GM19351 (cell line): Measurements from ENCODE around the gene USP35.
"Not testable (repeated sequence)": the region's sequence is repeated elsewhere in the genome, so short reads cannot be mapped to it uniquely, and the experiment has no call there.

Experiments
- ATAC-seq: cut with Tn5 transposase; IDR thresholded peaks from one replicate; pipeline ENCODE4 v1.9.1; 2021; ENCODE audit warnings: mild to moderate bottlenecking, moderate library complexity; ENCODE audit not compliant: unreplicated experiment

USP35 gene

GRCh38 chr11:78228467-78228866 is 39.7 kb downstream of the USP35 start:
- ATAC-seq: peak; percentile 56

- no peak for ATAC-seq
Observed at GRCh38 chr11:78229106-78229505, 40.4 kb downstream of the USP35 start.

GRCh38 chr11:78230161-78230877 is 41.6 kb downstream of the USP35 start:
- ATAC-seq: no peak

GRCh38 chr11:78231962-78232501 is 43.3 kb downstream of the USP35 start:
- ATAC-seq: no peak

GRCh38 chr11:78233046-78233445 is 44.3 kb downstream of the USP35 start:
- ATAC-seq: not testable (repeated sequence)

GRCh38 chr11:78234006-78234405 is 45.3 kb downstream of the USP35 start:
- ATAC-seq: no peak

- no peak for ATAC-seq
Observed at GRCh38 chr11:78237293-78238046, 48.8 kb downstream of the USP35 start.

- ATAC-seq: no peak
Observed at GRCh38 chr11:78239781-78240180, 51.1 kb downstream of the USP35 start.

- no peak for ATAC-seq
Observed at GRCh38 chr11:78241475-78241874, 52.8 kb downstream of the USP35 start.

- no peak for ATAC-seq
Observed at GRCh38 chr11:78244080-78244479, 55.4 kb downstream of the USP35 start.

GRCh38 chr11:78244546-78245255 is 56.0 kb downstream of the USP35 start:
- ATAC-seq: no peak

GRCh38 chr11:78248191-78248590 is 59.5 kb downstream of the USP35 start:
- ATAC-seq: no peak

- no peak for ATAC-seq
Observed at GRCh38 chr11:78248903-78249302, 60.2 kb downstream of the USP35 start.

- ATAC-seq: no peak
Observed at GRCh38 chr11:78250099-78250498, 61.4 kb downstream of the USP35 start.

- ATAC-seq: no peak
Observed at GRCh38 chr11:78251083-78251775, 62.5 kb downstream of the USP35 start.

GRCh38 chr11:78253797-78254196 is 65.1 kb downstream of the USP35 start:
- ATAC-seq: no peak

- ATAC-seq: no peak
Observed at GRCh38 chr11:78254268-78254667, 65.5 kb downstream of the USP35 start.

GRCh38 chr11:78255919-78256318 is 67.2 kb downstream of the USP35 start:
- ATAC-seq: no peak

GRCh38 chr11:78256962-78257361 is 68.2 kb downstream of the USP35 start:
- ATAC-seq: no peak

- ATAC-seq: no peak
Observed at GRCh38 chr11:78257654-78258053, 68.9 kb downstream of the USP35 start.
